H1 (cell line): ENCODE data around the gene C2orf42. TPM values are rescaled to one million over a fixed set of nuclear protein-coding genes. Genes with fewer than 3 reads are reported as not detected.

Source experiments
- CTCF ChIA-PET: fragments of 300-600 bp; sonication (Branson Sonifier 250); formaldehyde crosslinking; loops from one replicate; lab custom pipeline; 2021; ENCODE audit not compliant: partially characterized antibody; lab: Charles Lee
- POLR2A ChIA-PET: fragments of 300-600 bp; sonication (Branson Sonifier 250); formaldehyde crosslinking; loops from one replicate; lab custom pipeline; 2021; ENCODE audit warnings: inconsistent platforms; ENCODE audit not compliant: partially characterized antibody; lab: Charles Lee
- DNase-seq, 2 experiments: peaks; one replicate each; pipeline versions ENCODE4 v3.0.0 to v3.0.0-alpha.2; 2010 to 2022; ENCODE audit warnings: low spot score in 2 of 2, low read depth in 1 of 2, mixed read lengths in 1 of 2
- FAIRE-seq: peaks from 2 replicates; lab custom pipeline; 2011; peaks lifted over from hg19 to GRCh38; lab: Jason Lieb, UNC
- H2AFZ ChIP-seq: 2 replicates; pipeline ENCODE4 v1.8.1; 2012; ENCODE audit warnings: low read length, inconsistent platforms
- H2AK5ac ChIP-seq: 2 replicates; pipeline ENCODE4 v1.6.1; 2013; ENCODE audit warnings: low read depth, low read length
- H2BK120ac ChIP-seq: replicated peaks from 2 replicates; pipeline ENCODE3; 2013; ENCODE audit warnings: low read depth, low read length, inconsistent platforms
- H2BK12ac ChIP-seq: 2 replicates; pipeline ENCODE4 v1.6.1; 2013; ENCODE audit warnings: low read depth, low read length
- H2BK15ac ChIP-seq: 2 replicates; pipeline ENCODE4 v1.6.1; 2013; ENCODE audit warnings: low read length
- H2BK20ac ChIP-seq: 2 replicates; pipeline ENCODE4 v1.6.1; 2013; ENCODE audit warnings: low read length
- H2BK5ac ChIP-seq: 2 replicates; pipeline ENCODE4 v1.6.1; 2013; ENCODE audit warnings: low read depth, low read length
- H3K14ac ChIP-seq: 2 replicates; pipeline ENCODE4 v1.6.1; 2013; ENCODE audit warnings: inconsistent platforms; ENCODE audit not compliant: insufficient read length
- H3K18ac ChIP-seq: 2 replicates; pipeline ENCODE4 v1.6.1; 2013; ENCODE audit warnings: low read length; ENCODE audit errors: extremely low read depth
- H3K23ac ChIP-seq: 2 replicates; pipeline ENCODE4 v1.6.1; 2013; ENCODE audit warnings: inconsistent platforms; ENCODE audit not compliant: insufficient read length
- H3K23me2 ChIP-seq: 2 replicates; pipeline ENCODE4 v1.6.1; 2013; ENCODE audit warnings: low read depth, low read length
- H3K27ac ChIP-seq: 2 replicates; pipeline ENCODE4 v1.6.1; 2011; ENCODE audit warnings: low read depth, low read length, inconsistent platforms
- H3K27me3 ChIP-seq, 4 experiments: replicated peaks in 1 of 4; 1 replicate in 1 of 4; 2 replicates in 3 of 4; pipeline versions ENCODE4 v1.6.1 to v1.8.1; 2011 to 2013; ENCODE audit warnings: low read length in 3 of 4, mild to moderate bottlenecking in 3 of 4, inconsistent platforms in 2 of 4, mixed read lengths in 2 of 4, moderate library complexity in 1 of 4; ENCODE audit not compliant: control insufficient read depth in 3 of 4, insufficient read depth in 3 of 4; ENCODE audit errors: extremely low read depth in 1 of 4
- H3K36me3 ChIP-seq, 4 experiments: 2 replicates each; pipeline versions ENCODE4 v1.6.1 to v1.8.1; 2011 to 2013; ENCODE audit warnings: mild to moderate bottlenecking in 4 of 4, low read length in 3 of 4, moderate library complexity in 2 of 4, control low read depth in 1 of 4, inconsistent platforms in 1 of 4; ENCODE audit not compliant: insufficient read depth in 4 of 4, control insufficient read depth in 2 of 4
- H3K4ac ChIP-seq: replicated peaks from 2 replicates; pipeline ENCODE3; 2013; ENCODE audit warnings: low read length, low read depth, mixed read lengths, inconsistent platforms; ENCODE audit not compliant: insufficient read length
- H3K4me1 ChIP-seq, 4 experiments: replicated peaks in 1 of 4; 1 replicate in 1 of 4; 2 replicates in 3 of 4; pipeline versions ENCODE4 v1.6.1 to v1.8.1; 2011 to 2013; ENCODE audit warnings: low read length in 3 of 4, inconsistent platforms in 2 of 4, mixed read lengths in 1 of 4; ENCODE audit not compliant: insufficient read depth in 4 of 4, control insufficient read depth in 3 of 4
- H3K4me2 ChIP-seq, 2 experiments: 2 replicates each; pipeline versions ENCODE4 v1.6.1 to v1.8.1; 2011 to 2013; ENCODE audit warnings: low read depth in 2 of 2, low read length in 2 of 2, control low read depth in 1 of 2, inconsistent platforms in 1 of 2, mild to moderate bottlenecking in 1 of 2; ENCODE audit not compliant: insufficient read depth in 1 of 2
- H3K4me3 ChIP-seq, 4 experiments: fragments of 200-600, 300-600 bp in 1 of 4; sonication (generic), shearing (Covaris generic), sonication (Bioruptor Twin) in 1 of 4; 2 replicates each; pipeline versions ENCODE4 v1.5.1 to v1.8.1; 2011 to 2016; ENCODE audit warnings: low read length in 4 of 4, low read depth in 3 of 4, control low read depth in 2 of 4, inconsistent platforms in 2 of 4, mild to moderate bottlenecking in 2 of 4, mixed read lengths in 1 of 4, moderate library complexity in 1 of 4; ENCODE audit not compliant: insufficient read depth in 2 of 4; ENCODE audit errors: extremely low read depth in 1 of 4
- H3K56ac ChIP-seq: replicated peaks from 2 replicates; pipeline ENCODE3; 2013; ENCODE audit warnings: low read depth, mild to moderate bottlenecking, mixed read lengths, low read length, inconsistent platforms; ENCODE audit not compliant: insufficient read length
- H3K79me1 ChIP-seq: 2 replicates; pipeline ENCODE4 v1.6.1; 2013; ENCODE audit warnings: low read depth, low read length, control low read depth
- H3K79me2 ChIP-seq, 2 experiments: 2 replicates each; pipeline versions ENCODE4 v1.6.1 to v1.8.1; 2012 to 2013; ENCODE audit warnings: low read length in 2 of 2, mild to moderate bottlenecking in 2 of 2, inconsistent platforms in 1 of 2; ENCODE audit not compliant: insufficient read depth in 2 of 2, control insufficient read depth in 1 of 2
- H3K9ac ChIP-seq, 4 experiments: replicated peaks in 1 of 4; 1 replicate in 1 of 4; 2 replicates in 3 of 4; pipeline versions ENCODE4 v1.6.1 to v1.8.1; 2011 to 2013; ENCODE audit warnings: low read depth in 3 of 4, low read length in 3 of 4, control low read depth in 2 of 4, mild to moderate bottlenecking in 2 of 4, moderate library complexity in 2 of 4, inconsistent platforms in 1 of 4; ENCODE audit errors: extremely low read depth in 1 of 4
- H3K9me3 ChIP-seq, 2 experiments: 2 replicates each; pipeline versions ENCODE4 v1.6.1 to v1.8.1; 2012 to 2013; ENCODE audit warnings: mild to moderate bottlenecking in 2 of 2, moderate library complexity in 2 of 2, control low read depth in 1 of 2, inconsistent platforms in 1 of 2, low read depth in 1 of 2, low read length in 1 of 2, mixed read lengths in 1 of 2; ENCODE audit not compliant: insufficient read depth in 2 of 2
- H4K20me1 ChIP-seq, 2 experiments: replicated peaks in 1 of 2; 2 replicates each; pipeline versions ENCODE3 to v1.8.1; 2011 to 2013; ENCODE audit warnings: inconsistent platforms in 2 of 2, low read length in 2 of 2, mild to moderate bottlenecking in 1 of 2; ENCODE audit not compliant: insufficient read depth in 2 of 2, control insufficient read depth in 1 of 2
- H4K5ac ChIP-seq: 2 replicates; pipeline ENCODE4 v1.6.1; 2013; ENCODE audit warnings: low read length, low read depth, mixed read lengths, inconsistent platforms; ENCODE audit not compliant: insufficient read length
- H4K8ac ChIP-seq: 2 replicates; pipeline ENCODE4 v1.8.0; 2013; ENCODE audit warnings: mild to moderate bottlenecking, moderate library complexity, low read length, inconsistent platforms; ENCODE audit not compliant: insufficient read depth; ENCODE audit errors: extremely low read depth
- H4K91ac ChIP-seq: replicated peaks from 2 replicates; pipeline ENCODE3; 2013; ENCODE audit warnings: low read length, mixed read lengths, inconsistent platforms; ENCODE audit not compliant: insufficient read length
- SP1 ChIP-seq: IDR thresholded peaks from 2 replicates; pipeline ENCODE4 v1.6.1; 2011; ENCODE audit warnings: low read depth, low read length
- SRF ChIP-seq: IDR thresholded peaks from 2 replicates; pipeline ENCODE4 v1.6.1; 2011; ENCODE audit warnings: mild to moderate bottlenecking, low read depth, low read length, moderate library complexity
- WGBS, 2 experiments: shearing (Covaris generic) in 1 of 2; methylation state at CpG; one replicate each; pipeline versions ENCODE4 v1.1.6 to v1.1.7; 2013 to 2015; ENCODE audit warnings: low lambda C conversion rate in 2 of 2, mixed read lengths in 2 of 2, inconsistent platforms in 1 of 2, low coverage in 1 of 2, missing lambda C conversion rate in 1 of 2; ENCODE audit not compliant: insufficient replicate concordance in 2 of 2, insufficient coverage in 1 of 2, insufficient read length in 1 of 2; ENCODE audit errors: extremely low coverage in 1 of 2, missing lambda C conversion rate in 1 of 2; 5-methylcytosine and 5-hydroxymethylcytosine counted together
- polyA plus RNA-seq, 7 experiments: library from polyadenylated mRNA; depleted of rRNA in 3 of 7; stranded (reverse) in 5 of 7; unstranded in 2 of 7; fragments of >200 nt in 5 of 7; fragments of 200-250 nt in 2 of 7; gene quantifications; 1 replicate in 5 of 7; 2 replicates in 1 of 7; 4 replicates in 1 of 7; pipeline versions ENCODE4 v1.2.1 to v1.2.3, GENCODE V29; 2011 to 2013; ENCODE audit warnings: missing spikeins in 2 of 7, mixed read lengths in 2 of 7
- total RNA-seq: library from RNA; stranded (reverse); fragmentation: NEBNext Ultra II Directional; extraction: Animal tissue kit (Norgen Biotek cat#: 25700); gene quantifications from 2 replicates; pipeline ENCODE4 v1.2.1, GENCODE V29; 2021
- TF ChIP-seq, protein P1 (sequence below): IDR thresholded peaks from 2 replicates; pipeline ENCODE4 v1.6.1; 2012; ENCODE audit warnings: low read length, inconsistent platforms

The C2orf42 gene
- total and polyA plus RNA-seq, 2 of the 8 experiments (the other 6 are each of a cell fraction or from before 2014, with no cell fraction given): 3.9 to 10.7 TPM

DNA sequence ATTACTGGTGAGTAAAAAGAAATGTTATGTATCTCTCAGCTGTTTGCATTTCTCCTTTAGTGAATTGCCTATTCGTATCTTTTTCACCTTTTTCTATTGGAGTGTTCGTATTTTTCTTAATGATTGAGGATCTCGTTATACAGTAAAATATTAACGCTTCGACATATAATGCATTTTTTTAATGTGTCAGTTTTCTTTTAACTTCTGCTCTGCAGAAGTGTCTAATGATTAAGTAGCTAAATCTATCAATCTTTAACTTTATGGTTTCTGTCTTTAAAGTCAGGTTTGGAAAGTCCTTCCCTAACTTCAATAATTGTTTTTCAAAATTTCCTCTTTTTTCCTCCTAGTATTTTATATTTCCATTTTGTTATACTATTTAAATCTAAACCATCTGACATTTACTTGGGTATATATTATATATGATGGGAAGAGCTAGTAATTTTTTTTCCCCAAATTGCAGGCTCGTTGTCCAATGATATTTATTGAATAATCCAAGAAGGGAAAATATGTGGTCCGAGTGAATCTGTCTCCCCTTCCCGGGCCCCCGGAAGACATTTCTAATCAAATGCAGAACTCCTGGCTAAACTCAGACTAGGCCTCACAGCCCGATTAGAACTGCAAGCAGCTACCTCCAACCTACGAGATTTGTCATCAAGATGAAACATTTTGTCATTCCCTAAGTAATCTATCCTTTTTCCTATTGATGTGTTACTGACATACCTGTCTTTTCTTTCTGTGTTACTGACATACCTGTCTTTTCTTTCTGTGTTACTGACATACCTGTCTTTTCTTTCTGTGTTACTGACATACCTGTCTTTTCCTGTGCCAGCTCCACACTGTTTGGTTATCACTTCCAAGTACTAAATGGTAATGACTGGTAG, 86.3 kb downstream of the C2orf42 start:
- H4K5ac ChIP-seq: no peak overlapping the region
- no peak overlapping the region for H2BK20ac ChIP-seq
- H3K4me3 ChIP-seq: no peak overlapping the region
- peak; percentile 74; the same call in 1 of the 2 replicates for TF ChIP-seq SP1
- peak; percentile 75 for TF ChIP-seq SRF
- TF ChIP-seq, protein P1, sequence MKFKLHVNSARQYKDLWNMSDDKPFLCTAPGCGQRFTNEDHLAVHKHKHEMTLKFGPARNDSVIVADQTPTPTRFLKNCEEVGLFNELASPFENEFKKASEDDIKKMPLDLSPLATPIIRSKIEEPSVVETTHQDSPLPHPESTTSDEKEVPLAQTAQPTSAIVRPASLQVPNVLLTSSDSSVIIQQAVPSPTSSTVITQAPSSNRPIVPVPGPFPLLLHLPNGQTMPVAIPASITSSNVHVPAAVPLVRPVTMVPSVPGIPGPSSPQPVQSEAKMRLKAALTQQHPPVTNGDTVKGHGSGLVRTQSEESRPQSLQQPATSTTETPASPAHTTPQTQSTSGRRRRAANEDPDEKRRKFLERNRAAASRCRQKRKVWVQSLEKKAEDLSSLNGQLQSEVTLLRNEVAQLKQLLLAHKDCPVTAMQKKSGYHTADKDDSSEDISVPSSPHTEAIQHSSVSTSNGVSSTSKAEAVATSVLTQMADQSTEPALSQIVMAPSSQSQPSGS: no peak
- H3K9ac ChIP-seq: no peak overlapping the region; a peak in 1 of 7 replicates
- no peak overlapping the region for H3K27ac ChIP-seq
- no peak for FAIRE-seq
- no peaks in the 10 kb centered on the region for H3K36me3 ChIP-seq
- no peak overlapping the region for H2AK5ac ChIP-seq
- CTCF ChIA-PET: interaction anchor here (0.6 to 1.7 kb wide), 12 partner anchors 11 to 123 kb away, joined by 3 to 6 read pairs (median 4); no protein-coding TSS in a partner anchor
- H4K91ac ChIP-seq: no peak overlapping the region
- H2BK15ac ChIP-seq: no peak overlapping the region
- no peak for DNase-seq
- no peak overlapping the region for H3K18ac ChIP-seq
- peaks cover 2% of the 10 kb centered on the region; the same call in 1 of the 2 replicates for H3K23me2 ChIP-seq
- no peak overlapping the region for H3K56ac ChIP-seq
- POLR2A ChIA-PET: interaction anchor here (0.6 to 51.3 kb wide), 8 partner anchors 18 to 325 kb away, joined by 3 to 1553 read pairs (median 4); partner anchors contain the start of gene PCBP1
- H4K8ac ChIP-seq: no peak overlapping the region
- H3K27me3 ChIP-seq: no peaks in the 10 kb centered on the region
- H3K14ac ChIP-seq: no peak overlapping the region
- H2AFZ ChIP-seq: no peak overlapping the region
- no peak overlapping the region for H2BK12ac ChIP-seq
- H3K79me1 ChIP-seq: no peaks in the 10 kb centered on the region
- H3K4me2 ChIP-seq: no peak overlapping the region
- H2BK120ac ChIP-seq: no peak overlapping the region
- no peaks in the 10 kb centered on the region for H3K9me3 ChIP-seq
- H3K79me2 ChIP-seq: no peaks in the 10 kb centered on the region
- H3K23ac ChIP-seq: no peak overlapping the region
- peaks cover 7 to 16% (median 11%) of the 10 kb centered on the region in 4 experiments for H3K4me1 ChIP-seq
- H3K4ac ChIP-seq: no peak overlapping the region
- H4K20me1 ChIP-seq: no peaks in the 10 kb centered on the region
- 74% methylated on average over 11 of the region's 11 CpGs; no CpG with 5 or more reads in 1 of the 2 experiments for WGBS, 2 experiments
- no peak overlapping the region for H2BK5ac ChIP-seq
